AG10803 (cell line): ENCODE data around the gene KNDC1.
"Not testable (repeated sequence)": the region's sequence is repeated elsewhere in the genome, so short reads cannot be mapped to it uniquely, and the experiment has no call there.

Experiments used
- DNase-seq: peaks from one replicate; pipeline ENCODE4 v3.0.0; 2010; ENCODE audit warnings: low read depth
- H3K4me3 ChIP-seq: 2 replicates; pipeline ENCODE4 v1.5.1; 2011; ENCODE audit warnings: mild to moderate bottlenecking, low read length, control low read depth
- CTCF ChIP-seq: conservative IDR thresholded peaks from 2 replicates; pipeline ENCODE4 v1.5.1; 2011; ENCODE audit warnings: mild to moderate bottlenecking, low read length, control low read depth, inconsistent platforms

KNDC1 gene

DNA sequence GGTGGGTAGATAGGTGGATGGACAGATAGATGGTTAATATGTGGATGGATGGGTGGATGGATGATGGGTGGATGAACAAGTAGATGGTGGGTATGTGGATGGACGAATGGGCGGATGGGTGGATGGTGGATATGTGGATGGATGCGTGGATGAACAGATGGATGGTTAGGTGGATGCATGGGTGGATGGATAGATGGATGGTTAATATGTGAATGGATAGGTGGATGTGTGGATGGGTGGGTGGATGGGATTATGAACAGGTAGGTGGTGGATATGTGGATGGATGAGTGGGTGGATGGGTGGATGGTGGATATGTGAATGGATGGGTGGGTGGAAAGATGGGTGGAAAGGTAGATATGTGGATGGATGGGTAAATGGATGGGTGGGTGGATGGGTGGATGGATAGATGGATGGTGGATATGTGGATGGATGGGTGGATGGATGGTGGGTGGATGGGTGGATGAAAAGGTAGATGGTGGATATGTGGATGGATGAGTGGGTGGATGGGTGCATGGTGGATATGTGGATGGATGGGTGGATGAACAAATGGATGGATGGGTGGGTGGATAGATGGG is 14.8 kb downstream of the KNDC1 start:
- no peak for DNase-seq
- TF ChIP-seq CTCF, result no peak

GRCh38 chr10:133175624-133176023 is 15.6 kb downstream of the KNDC1 start:
- H3K4me3 ChIP-seq, DNase-seq: not testable (repeated sequence)

More for the DNA sequence above, 14.8 kb downstream of the KNDC1 start:
- H3K4me3 ChIP-seq, result no peak overlapping the region

DNA sequence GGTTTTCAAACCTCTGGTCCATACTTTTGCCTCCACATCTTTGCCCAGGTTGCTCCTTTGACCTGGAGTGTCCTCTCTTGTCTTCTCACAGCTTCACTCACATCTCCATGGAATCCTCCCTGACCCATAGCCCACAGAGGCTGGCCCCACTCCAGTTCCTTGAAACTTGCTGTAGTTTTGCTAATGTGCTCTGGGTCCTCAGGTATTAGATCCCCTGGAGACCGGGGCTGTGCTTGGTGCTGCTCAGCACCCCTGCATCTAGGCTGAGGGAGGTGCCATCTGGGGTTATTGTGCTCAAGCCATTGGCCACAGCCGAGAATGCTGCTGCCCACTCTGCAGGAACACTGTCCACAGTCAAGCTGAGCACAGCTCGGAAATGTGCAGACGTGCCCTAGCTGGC is 16.5 kb downstream of the KNDC1 start:
- TF ChIP-seq CTCF, result no peak
- DNase-seq, result no peak
- no peak overlapping the region for H3K4me3 ChIP-seq

DNA sequence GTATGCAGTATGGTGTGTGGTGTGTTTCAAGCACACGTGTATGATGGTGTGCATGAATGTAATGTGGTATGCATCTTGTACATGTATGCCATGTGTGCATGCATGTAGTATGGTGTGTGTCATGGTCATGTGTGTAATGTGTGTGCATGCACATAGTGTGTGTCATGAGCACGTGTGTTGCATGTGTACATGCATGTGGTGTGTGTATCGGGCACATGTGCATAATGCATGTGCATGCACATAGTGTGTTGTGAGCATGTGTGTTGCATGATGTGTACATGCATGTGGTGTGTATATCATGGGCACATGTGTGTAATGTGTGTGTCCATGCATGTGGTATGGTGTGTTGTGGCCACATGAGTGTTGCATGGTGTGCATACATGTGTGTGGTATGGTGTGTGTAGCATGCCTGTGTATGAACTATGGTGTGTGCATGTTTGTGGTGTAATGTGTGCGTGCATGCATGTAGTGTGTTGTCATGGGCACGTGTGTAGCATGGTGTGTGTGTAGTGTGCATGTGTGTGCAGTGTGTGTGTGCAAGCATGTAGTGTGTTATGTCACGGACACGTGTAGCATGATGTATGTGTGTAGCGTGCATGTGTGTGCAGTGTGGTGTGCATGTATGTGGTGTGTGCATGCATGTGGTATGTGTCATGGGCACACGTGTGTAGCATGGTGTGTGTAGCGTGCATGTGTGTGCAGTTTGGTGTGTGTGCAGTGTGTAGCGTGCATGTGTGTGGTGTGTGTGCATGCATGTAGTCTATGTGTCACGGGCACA is 17.6 kb downstream of the KNDC1 start:
- TF ChIP-seq CTCF, result no peak
- no peak overlapping the region for H3K4me3 ChIP-seq

DNA sequence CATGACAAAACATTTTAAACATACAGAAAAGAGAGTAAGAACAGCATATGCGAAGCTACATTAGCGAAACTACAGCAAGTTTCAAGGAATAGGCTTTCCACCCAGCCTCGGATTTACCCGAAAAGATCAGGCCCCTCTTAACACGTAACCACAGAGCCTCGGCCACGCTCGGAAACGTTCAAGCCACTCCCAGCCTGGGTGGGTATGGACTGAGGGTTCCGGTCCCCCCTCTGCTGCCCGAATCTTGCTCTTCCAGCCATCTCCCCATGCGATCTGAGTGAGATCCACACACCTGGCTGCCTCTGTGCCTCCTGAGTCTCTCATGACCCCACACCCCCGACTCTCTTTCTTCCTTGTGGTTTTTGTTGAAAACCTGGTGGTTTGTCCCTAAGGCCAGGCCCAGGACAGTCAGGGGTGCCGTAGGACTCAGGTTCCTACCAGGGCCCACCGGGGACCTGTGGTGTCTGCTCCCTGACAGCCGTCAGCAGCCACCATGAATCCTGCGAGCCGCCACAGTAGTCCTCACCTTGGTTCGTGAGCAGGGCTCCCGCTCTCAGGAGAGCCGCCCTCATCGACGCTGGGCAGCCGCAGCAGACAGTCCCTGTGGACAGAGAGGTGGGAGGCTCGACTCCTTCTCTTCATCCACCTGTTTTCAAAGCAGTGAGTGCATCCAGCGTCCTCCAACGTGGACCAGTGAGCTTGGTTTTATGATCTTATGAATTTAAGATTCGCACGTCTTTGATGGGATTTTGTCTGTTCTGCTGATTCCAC is 18.5 kb downstream of the KNDC1 start:
- TF ChIP-seq CTCF, result no peak
- no peak for DNase-seq
- no peak overlapping the region for H3K4me3 ChIP-seq

More for the DNA sequence above, 17.6 kb downstream of the KNDC1 start:
- DNase-seq, result no peak

- H3K4me3 ChIP-seq, result no peak overlapping the region
- TF ChIP-seq CTCF, result no peak
- DNase-seq, result no peak
Measured at GRCh38 chr10:133179128-133179520, 19.1 kb downstream of the KNDC1 start.

DNA sequence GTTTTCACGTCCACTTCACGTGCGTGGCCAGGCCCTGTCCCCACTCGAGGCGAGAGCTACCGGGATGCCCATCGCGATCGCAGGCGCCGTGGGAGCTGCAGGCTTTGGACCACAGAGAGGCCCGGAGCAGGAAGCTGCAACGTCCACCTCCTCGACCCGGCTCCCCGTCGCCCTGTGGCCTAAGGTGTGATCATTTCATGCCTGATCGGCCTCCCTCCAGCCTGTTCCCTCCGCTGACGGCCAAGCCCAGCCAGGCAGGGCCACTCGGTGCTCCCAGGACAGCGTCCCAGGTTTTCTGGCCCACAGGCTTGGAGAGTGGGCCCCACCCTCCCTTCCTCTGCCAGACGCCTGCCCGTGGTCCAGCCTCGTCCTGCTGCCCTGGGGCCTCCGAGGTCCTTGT is 19.6 kb downstream of the KNDC1 start:
- no peak for DNase-seq
- no peak overlapping the region for H3K4me3 ChIP-seq
- TF ChIP-seq CTCF, result no peak
